ENCODE data around the gene NDUFS8.

NDUFS8 gene

DNA sequence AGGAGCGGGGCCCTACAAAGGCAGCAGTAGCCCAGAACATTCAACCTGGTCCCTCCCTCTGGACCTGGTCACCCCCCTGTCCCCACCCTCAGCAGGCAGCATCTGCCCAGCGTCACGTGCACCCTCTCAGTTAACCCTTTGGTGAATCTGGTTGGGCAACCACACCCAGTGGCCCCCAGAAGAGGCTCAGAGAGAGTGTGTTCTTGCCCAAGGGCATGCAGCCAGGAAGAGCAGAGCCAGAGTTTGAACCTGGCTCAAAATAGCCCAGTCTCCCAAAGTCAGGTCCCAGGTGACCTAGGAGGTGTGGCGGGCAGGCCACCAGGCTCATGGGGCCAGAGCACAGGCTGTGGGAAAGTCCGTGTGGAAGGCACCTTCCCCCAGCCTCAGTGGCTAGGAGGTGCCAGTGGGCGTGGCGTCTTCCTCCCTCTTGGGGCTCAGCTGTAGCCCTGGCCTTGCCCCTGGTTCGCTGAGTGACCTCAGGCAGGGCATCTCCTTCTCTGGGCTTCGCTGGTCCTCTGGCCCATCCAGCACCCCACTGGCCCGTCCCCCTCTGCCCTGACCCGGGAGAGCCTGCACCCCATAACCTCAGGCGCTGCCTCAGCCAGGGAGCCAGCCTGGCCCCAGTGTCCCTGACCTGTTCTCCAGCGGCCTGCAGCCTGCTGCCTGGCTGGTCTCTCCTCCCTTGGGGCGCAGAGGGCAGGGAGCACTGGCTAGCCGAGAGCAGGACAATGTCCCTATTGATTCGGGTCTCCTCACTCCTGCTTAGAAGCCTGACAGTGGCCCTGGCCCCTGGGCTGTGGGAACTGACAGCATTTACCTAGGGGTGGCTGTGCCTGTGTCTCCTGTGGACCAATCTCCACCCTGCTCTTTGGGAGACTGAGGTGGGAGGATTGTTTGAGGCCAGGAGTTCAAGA is 13.3 kb upstream of the NDUFS8 start:
- peak; percentile 67 for DNase-seq

DNA sequence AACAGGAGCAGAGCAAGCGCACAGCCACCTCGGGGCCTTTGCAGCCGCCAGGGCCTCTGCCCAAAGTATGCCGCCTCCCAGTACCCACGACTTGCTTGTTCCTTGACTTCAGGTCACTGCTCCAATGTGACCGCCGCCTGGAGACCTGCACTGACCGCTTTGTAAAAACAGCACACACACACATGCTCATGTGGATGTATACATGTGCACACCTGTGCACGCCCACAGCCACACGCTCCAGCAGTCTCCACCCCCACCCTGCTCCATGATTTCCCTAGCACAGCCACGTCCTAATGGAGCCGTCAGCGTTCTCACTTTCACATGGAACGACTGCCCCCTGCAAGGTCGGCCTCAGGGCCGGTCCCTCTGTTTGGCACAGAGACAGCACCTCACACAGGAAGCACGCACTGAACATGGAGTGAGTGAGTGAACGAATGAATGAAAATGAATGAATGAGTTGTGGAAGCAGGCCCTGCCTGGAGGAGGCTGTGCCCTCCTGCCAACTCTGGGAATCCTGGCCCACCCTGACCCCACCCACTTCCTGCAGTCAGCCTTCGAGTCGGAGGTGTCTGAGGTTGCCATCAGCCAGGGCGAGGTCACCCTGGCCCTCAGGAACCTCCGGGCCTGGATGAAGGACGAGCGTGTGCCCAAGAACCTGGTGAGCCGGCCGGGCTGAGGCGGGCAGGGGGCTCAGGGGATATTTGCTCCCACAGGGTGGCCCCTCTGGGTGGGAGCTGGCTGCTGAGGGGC is 12.3 kb upstream of the NDUFS8 start:
- DNase-seq: no peak

DNA sequence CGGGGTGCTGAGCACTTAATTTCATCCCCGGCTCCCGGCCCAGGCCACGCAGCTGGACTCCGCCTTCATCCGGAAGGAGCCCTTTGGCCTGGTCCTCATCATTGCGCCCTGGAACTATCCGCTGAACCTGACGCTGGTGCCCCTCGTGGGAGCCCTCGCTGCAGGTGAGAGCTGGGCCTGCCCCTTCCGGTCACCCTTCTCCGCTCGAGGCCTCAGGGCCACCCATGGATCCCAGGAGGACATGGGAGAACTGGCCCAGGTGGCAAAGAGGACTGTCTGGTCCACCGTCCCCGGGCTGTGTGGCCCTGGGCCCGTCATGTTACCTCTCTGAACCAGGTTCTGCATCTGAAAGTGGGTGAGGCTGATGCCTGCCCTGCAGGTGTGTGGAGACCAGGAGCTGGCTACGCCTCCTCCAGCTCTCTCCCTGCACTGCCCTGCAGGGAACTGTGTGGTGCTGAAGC is 11.7 kb upstream of the NDUFS8 start:
- DNase-seq: no peak

GRCh38 chr11:68019486-68019885 is 11.0 kb upstream of the NDUFS8 start:
- no peak for DNase-seq

DNA sequence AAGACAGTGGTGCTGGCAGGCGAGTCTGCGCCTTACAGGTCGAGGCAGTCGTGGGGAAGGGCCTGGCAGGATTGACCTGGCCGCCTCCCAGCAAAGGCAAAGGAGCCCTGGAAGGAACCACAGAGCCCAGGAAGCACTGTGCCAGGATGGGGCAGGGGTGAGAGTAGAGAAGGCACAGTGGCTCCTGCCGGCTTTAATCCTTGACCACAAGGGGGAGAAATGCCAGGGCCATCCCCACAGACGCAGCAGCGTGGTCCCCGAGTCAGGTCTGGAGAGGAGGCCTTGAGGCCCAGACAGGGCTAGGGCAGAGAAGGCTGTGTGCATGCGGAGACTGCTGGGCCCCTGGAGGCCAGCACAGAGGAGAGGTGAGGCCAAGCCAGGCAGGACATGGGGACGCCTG is 9.9 kb upstream of the NDUFS8 start:
- DNase-seq: no peak

GRCh38 chr11:68021167-68021787 is 9.2 kb upstream of the NDUFS8 start:
- DNase-seq: no peak

GRCh38 chr11:68022531-68022930 is 8.0 kb upstream of the NDUFS8 start:
- DNase-seq: no peak

DNA sequence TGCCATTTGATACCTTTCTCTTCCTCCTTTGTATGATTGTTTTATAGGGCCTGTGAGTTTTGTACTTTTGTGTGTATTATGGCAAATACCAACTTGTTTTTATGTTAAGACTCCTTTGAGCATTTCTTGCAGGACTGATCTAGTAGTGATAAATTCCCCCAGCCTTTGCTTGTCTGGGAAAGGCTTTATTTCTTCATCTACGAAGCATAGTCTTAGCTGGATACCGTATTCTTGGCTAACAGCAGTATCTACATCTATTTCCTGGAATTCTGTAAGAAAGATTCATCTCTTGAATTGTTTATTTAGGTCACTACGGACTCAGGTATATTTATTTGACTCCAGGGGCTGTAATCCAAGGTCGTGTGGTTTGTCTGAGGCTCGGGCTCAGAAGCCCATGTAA is 6.0 kb upstream of the NDUFS8 start:
- no peak for DNase-seq

DNA sequence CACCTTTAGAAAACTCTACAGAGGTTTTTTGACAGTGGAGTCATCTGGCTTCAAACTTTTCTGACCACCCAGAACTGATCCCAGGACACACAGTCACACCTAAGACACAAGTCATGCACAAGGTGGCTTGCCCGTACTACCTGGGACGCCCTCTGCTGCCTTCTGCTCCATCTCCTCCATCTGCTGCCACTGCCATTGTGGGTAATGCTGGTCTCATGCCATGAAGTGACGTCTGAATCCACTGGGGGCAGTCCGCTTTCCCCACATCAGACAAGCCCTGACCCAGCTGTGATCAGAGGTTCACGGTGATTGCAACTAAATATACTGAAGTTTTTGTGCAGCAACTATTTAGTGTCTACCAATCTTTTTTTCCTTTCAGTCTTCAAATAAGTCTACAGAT is 5.4 kb upstream of the NDUFS8 start:
- DNase-seq: no peak

- peak; percentile 61 for DNase-seq
Measured at GRCh38 chr11:68026391-68027105, 3.9 kb upstream of the NDUFS8 start.

- no peak for DNase-seq
Measured at GRCh38 chr11:68027667-68028066, 2.8 kb upstream of the NDUFS8 start.

GRCh38 chr11:68028802-68029545 is 1.5 kb upstream of the NDUFS8 start:
- DNase-seq: no peak

GRCh38 chr11:68031144-68031464 is 623 bp downstream of the NDUFS8 start:
- DNase-seq: no peak

GRCh38 chr11:68032003-68032402 is 1.5 kb downstream of the NDUFS8 start:
- DNase-seq: no peak

- DNase-seq: no peak
Measured at GRCh38 chr11:68032997-68033707, 2.7 kb downstream of the NDUFS8 start.

DNA sequence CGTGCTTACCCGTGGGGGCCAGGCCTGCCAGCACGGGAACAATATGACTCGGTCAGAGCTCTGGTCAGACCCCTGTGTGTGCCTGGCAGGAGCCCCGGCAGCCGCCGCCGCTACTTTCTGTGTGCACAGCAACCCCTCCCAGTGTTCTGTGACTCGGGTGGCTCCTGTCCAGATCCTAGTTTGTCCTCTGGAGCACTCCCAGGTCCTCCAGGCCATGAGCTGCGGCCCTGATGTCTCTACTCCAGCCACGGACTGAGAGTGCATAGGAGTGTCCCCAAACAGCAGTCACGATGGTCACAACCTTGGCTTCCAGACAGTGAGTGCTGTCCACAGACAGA is 3.2 kb downstream of the NDUFS8 start:
- no peak for DNase-seq

- DNase-seq: no peak
Measured at GRCh38 chr11:68035266-68035876, 4.9 kb downstream of the NDUFS8 start.

GRCh38 chr11:68036141-68036716 is 5.7 kb downstream of the NDUFS8 start:
- DNase-seq: no peak

GRCh38 chr11:68036717-68037239 is 6.3 kb downstream of the NDUFS8 start:
- no peak for DNase-seq

GRCh38 chr11:68037411-68038225 is 7.1 kb downstream of the NDUFS8 start:
- DNase-seq: no peak

Measured in NCI-H510A (cell line).